HepG2 (cell line): ENCODE measurements around the gene BMERB1. TPM values are rescaled to one million over a fixed set of nuclear protein-coding genes. Genes with fewer than 3 reads are reported as not detected.
"Not testable (repeated sequence)": the region's sequence is repeated elsewhere in the genome, so short reads cannot be mapped to it uniquely, and the experiment has no call there.

Source experiments
- ARNT2 ChIP-seq: sonication (generic); formaldehyde crosslinking; IDR thresholded peaks from 2 replicates; pipeline ENCODE4 v1.8.0; 2022; ENCODE audit warnings: mild to moderate bottlenecking, low read depth, missing genetic modification reagents, moderate library complexity
- FOXC1 ChIP-seq: sonication (generic); formaldehyde crosslinking; IDR thresholded peaks from 2 replicates; pipeline ENCODE4 v1.8.0; 2022; ENCODE audit warnings: mild to moderate bottlenecking, missing genetic modification reagents, borderline replicate concordance
- GTF3A ChIP-seq: sonication (generic); formaldehyde crosslinking; conservative IDR thresholded peaks from 2 replicates; pipeline ENCODE4 v1.4.0; 2020; ENCODE audit warnings: mild to moderate bottlenecking, missing genetic modification reagents
- JUN ChIP-seq: sonication (generic); formaldehyde crosslinking; IDR thresholded peaks from 2 replicates; pipeline ENCODE4 v1.4.0; 2020; ENCODE audit warnings: mild to moderate bottlenecking, missing genetic modification reagents
- KDM5B ChIP-seq: sonication (generic); formaldehyde crosslinking; IDR thresholded peaks from 2 replicates; pipeline ENCODE4 v1.4.0; 2020; ENCODE audit warnings: missing genetic modification reagents, mild to moderate bottlenecking, borderline replicate concordance
- NFYC ChIP-seq: IDR thresholded peaks from 2 replicates; pipeline ENCODE4 v1.6.1; 2016; ENCODE audit warnings: missing genetic modification reagents, missing compliant biosample characterization
- POLR2G ChIP-seq: fragments of 200-400 bp; formaldehyde crosslinking; IDR thresholded peaks from 2 replicates; pipeline ENCODE4 v1.6.1; 2018; ENCODE audit warnings: mild to moderate bottlenecking, low read depth, low read length, moderate library complexity
- SIN3A ChIP-seq: IDR thresholded peaks from 2 replicates; pipeline ENCODE4 v1.6.1; 2011; ENCODE audit warnings: low read depth, mild to moderate bottlenecking, control low read depth, low read length, borderline replicate concordance
- SOX13 ChIP-seq, 3 experiments: fragments of 450-650 bp in 1 of 3; sonication (generic) in 1 of 3; formaldehyde crosslinking in 1 of 3; IDR thresholded peaks in 2 of 3; conservative IDR thresholded peaks in 1 of 3; 2 replicates each; pipeline versions ENCODE4 v1.5.0 to v1.6.1; 2016 to 2020; ENCODE audit warnings: antibody characterized with exemption in 1 of 3, mild to moderate bottlenecking in 1 of 3, missing compliant biosample characterization in 1 of 3, missing genetic modification reagents in 1 of 3, moderate library complexity in 1 of 3
- TOPORS ChIP-seq: sonication (generic); formaldehyde crosslinking; IDR thresholded peaks from 2 replicates; pipeline ENCODE4 v1.8.0; 2023; ENCODE audit warnings: mild to moderate bottlenecking, missing genetic modification reagents
- ZFP82 ChIP-seq: sonication (generic); formaldehyde crosslinking; IDR thresholded peaks from 2 replicates; pipeline ENCODE4 v1.5.1; 2020; ENCODE audit warnings: mild to moderate bottlenecking, missing genetic modification reagents, borderline replicate concordance
- ZNF124 ChIP-seq: sonication (generic); formaldehyde crosslinking; IDR thresholded peaks from 2 replicates; pipeline ENCODE4 v1.4.0; 2020; ENCODE audit warnings: missing genetic modification reagents
- ZNF292 ChIP-seq: sonication (generic); formaldehyde crosslinking; IDR thresholded peaks from 2 replicates; pipeline ENCODE4 v1.8.1; 2022; ENCODE audit warnings: mild to moderate bottlenecking, low read depth, missing genetic modification reagents, borderline replicate concordance
- ZNF546 ChIP-seq: sonication (generic); formaldehyde crosslinking; conservative IDR thresholded peaks from 2 replicates; pipeline ENCODE4 v1.8.1; 2023; ENCODE audit warnings: mild to moderate bottlenecking, missing genetic modification reagents
- ZNF567 ChIP-seq: sonication (generic); formaldehyde crosslinking; IDR thresholded peaks from 2 replicates; pipeline ENCODE4 v1.8.1; 2023; ENCODE audit warnings: mild to moderate bottlenecking, missing genetic modification reagents, borderline replicate concordance
- ZNF737 ChIP-seq: sonication (generic); formaldehyde crosslinking; IDR thresholded peaks from 2 replicates; pipeline ENCODE4 v1.5.0; 2020; ENCODE audit warnings: missing genetic modification reagents, mild to moderate bottlenecking, borderline replicate concordance
- ZNF790 ChIP-seq: sonication (generic); formaldehyde crosslinking; IDR thresholded peaks from 2 replicates; pipeline ENCODE4 v1.8.0; 2022; ENCODE audit warnings: missing genetic modification reagents, mild to moderate bottlenecking, borderline replicate concordance
- ZNF850 ChIP-seq: sonication (generic); formaldehyde crosslinking; conservative IDR thresholded peaks from 2 replicates; pipeline ENCODE4 v1.9.0; 2021; ENCODE audit warnings: mild to moderate bottlenecking, missing genetic modification reagents
- polyA plus RNA-seq, 8 experiments: library from polyadenylated mRNA; depleted of rRNA in 3 of 8; stranded (reverse) in 7 of 8; unstranded in 1 of 8; fragments of >200 nt; fragmentation: Illumina TruSeq in 4 of 8; extraction: Trizol in 4 of 8; gene quantifications; 2 replicates each; pipeline versions ENCODE4 v1.2.1 to v1.2.3, GENCODE V29; 2011 to 2016; ENCODE audit warnings: low read depth in 4 of 8, missing spikeins in 1 of 8, mixed read lengths in 1 of 8; ENCODE audit not compliant: insufficient read depth in 1 of 8
- total RNA-seq, 5 experiments: library from RNA; depleted of rRNA; stranded (reverse); fragments of >200 nt; fragmentation: Illumina TruSeq; extraction: Trizol; gene quantifications; 2 replicates each; pipeline ENCODE4 v1.2.3, GENCODE V29; 2016; ENCODE audit warnings: low read depth in 1 of 5
- TF ChIP-seq, protein P1 (sequence below), 2 experiments: fragments of 450-650 bp in 1 of 2; sonication (generic) in 1 of 2; formaldehyde crosslinking; IDR thresholded peaks; 2 replicates each; pipeline versions ENCODE4 v1.5.0 to v1.8.0; 2020 to 2022; ENCODE audit warnings: mild to moderate bottlenecking in 1 of 2, missing genetic modification reagents in 1 of 2
- TF ChIP-seq, protein P2 (sequence below): IDR thresholded peaks from 2 replicates; pipeline ENCODE4 v1.6.1; 2016; ENCODE audit warnings: missing genetic modification reagents, missing compliant biosample characterization
- TF ChIP-seq, protein P3 (sequence below): IDR thresholded peaks from 2 replicates; pipeline ENCODE4 v1.6.1; 2012; ENCODE audit warnings: inconsistent platforms
- TF ChIP-seq, protein P4 (sequence below): sonication (generic); formaldehyde crosslinking; IDR thresholded peaks from 2 replicates; pipeline ENCODE4 v1.5.1; 2020; ENCODE audit warnings: missing genetic modification reagents, mild to moderate bottlenecking, borderline replicate concordance
- TF ChIP-seq, protein P5 (sequence below): sonication (generic); formaldehyde crosslinking; IDR thresholded peaks from 2 replicates; pipeline ENCODE4 v1.5.0; 2020; ENCODE audit warnings: mild to moderate bottlenecking, missing genetic modification reagents

The BMERB1 gene
- total and polyA plus RNA-seq, 2 of the 13 experiments (the other 11 are each of a cell fraction or from before 2014, with no cell fraction given): 1.4 TPM

DNA sequence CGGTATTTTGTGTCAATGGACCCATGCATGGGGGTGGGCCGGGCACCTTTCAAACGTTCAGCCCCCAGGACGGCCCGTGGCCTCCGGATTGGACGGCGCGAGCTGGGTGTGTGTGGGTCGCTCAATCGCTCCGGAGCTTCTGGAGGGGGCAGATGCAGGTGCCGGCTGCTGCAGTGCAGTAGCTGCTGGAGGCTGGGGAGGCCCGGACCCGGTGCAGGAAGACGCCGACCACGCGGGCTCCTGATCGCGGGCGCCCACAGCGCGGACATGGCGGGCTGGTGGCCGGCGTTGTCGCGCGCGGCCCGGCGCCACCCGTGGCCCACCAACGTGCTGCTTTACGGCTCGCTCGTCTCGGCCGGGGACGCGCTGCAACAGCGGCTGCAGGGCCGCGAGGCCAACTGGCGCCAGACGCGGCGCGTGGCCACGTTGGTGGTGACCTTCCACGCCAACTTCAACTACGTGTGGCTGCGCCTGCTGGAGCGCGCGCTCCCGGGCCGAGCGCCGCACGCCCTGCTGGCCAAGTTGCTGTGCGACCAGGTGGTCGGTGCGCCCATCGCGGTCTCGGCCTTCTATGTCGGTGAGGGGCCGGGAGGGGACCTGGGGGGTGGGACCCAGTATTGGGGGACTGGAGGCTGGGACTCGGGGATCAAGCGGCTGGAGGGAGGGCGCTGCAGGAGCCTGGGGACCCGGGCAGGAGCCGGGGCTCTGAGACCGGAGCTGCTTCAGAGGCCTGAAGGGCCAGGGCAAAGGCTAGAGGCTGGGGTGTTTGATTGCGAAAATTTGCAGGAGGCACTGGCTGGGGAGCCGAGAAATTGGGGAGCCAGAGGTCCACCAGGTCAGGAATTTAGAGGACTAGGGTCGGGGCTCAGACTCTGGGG lies 38.5 kb upstream of the BMERB1 start, which contains the start of gene MPV17L (continued):
- TF ChIP-seq KDM5B (CRISPR knock-in tag) (peak; percentile 97), TOPORS (CRISPR knock-in tag) (peak; percentile 85; the same call in 1 of the 2 replicates), ZNF790 (CRISPR knock-in tag) (peak; percentile 36; the same call in 1 of the 2 replicates), ZNF124 (CRISPR knock-in tag) (peak; percentile 60; the same call in 1 of the 2 replicates), SIN3A (peak; percentile 43; the same call in 1 of the 2 replicates), ZNF737 (CRISPR knock-in tag) (0 out of 2 replicates have a peak, but pooled peaks have one; percentile 54), ZNF567 (CRISPR knock-in tag) (peak; percentile 63; the same call in 1 of the 2 replicates), ZNF292 (CRISPR knock-in tag) (peak; percentile 75; the same call in 1 of the 2 replicates), SOX13 (CRISPR knock-in tag; conservative IDR thresholded peaks at IDR 0.05 in 1 of 2, IDR thresholded peaks at IDR 0.05 in 1 of 2) (0 out of 4 replicates have a peak, but pooled peaks of 1 of the 2 experiments have one; percentile 16), ZFP82 (CRISPR knock-in tag) (peak; percentile 83), ARNT2 (CRISPR knock-in tag) (peak; percentile 95), ZNF850 (CRISPR knock-in tag) (0 out of 2 replicates have a peak, but pooled peaks have one; percentile 84), ZNF546 (CRISPR knock-in tag) (peak; percentile 69; the same call in 1 of the 2 replicates), NFYC (CRISPR knock-in tag) (peak; percentile 72), FOXC1 (peak; percentile 90), JUN (CRISPR knock-in tag) (peak; percentile 80; the same call in 1 of the 2 replicates), GTF3A (CRISPR knock-in tag) (0 out of 2 replicates have a peak, but pooled peaks have one; percentile 51), POLR2G (peak; percentile 95)
- TF ChIP-seq, protein P1, sequence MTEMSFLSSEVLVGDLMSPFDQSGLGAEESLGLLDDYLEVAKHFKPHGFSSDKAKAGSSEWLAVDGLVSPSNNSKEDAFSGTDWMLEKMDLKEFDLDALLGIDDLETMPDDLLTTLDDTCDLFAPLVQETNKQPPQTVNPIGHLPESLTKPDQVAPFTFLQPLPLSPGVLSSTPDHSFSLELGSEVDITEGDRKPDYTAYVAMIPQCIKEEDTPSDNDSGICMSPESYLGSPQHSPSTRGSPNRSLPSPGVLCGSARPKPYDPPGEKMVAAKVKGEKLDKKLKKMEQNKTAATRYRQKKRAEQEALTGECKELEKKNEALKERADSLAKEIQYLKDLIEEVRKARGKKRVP (CRISPR knock-in tag; IDR thresholded peaks at IDR 0.05): 0 out of 4 replicates have a peak, but pooled peaks of 1 of the 2 experiments have one; percentile 5
- not testable (repeated sequence) for TF ChIP-seq SOX13 (IDR thresholded peaks at IDR 0.05)
- TF ChIP-seq, protein P2, sequence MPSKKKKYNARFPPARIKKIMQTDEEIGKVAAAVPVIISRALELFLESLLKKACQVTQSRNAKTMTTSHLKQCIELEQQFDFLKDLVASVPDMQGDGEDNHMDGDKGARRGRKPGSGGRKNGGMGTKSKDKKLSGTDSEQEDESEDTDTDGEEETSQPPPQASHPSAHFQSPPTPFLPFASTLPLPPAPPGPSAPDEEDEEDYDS (CRISPR knock-in tag): peak; percentile 72
- TF ChIP-seq, protein P3, sequence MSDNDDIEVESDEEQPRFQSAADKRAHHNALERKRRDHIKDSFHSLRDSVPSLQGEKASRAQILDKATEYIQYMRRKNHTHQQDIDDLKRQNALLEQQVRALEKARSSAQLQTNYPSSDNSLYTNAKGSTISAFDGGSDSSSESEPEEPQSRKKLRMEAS: peak; percentile 76
- TF ChIP-seq, protein P4, sequence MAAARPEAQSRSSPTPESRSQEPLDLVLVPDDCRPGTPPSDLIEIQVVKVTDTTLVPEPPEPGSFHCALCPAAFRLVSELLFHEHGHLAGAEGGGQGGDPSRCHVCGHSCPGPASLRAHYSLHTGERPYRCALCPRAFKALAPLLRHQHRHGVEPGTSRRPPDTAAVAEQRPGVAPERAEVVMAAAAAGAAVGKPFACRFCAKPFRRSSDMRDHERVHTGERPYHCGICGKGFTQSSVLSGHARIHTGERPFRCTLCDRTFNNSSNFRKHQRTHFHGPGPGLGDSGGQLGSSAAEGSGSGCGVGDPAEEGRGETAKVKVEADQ (CRISPR knock-in tag): peak; percentile 91; the same call in 1 of the 2 replicates
- TF ChIP-seq, protein P5, sequence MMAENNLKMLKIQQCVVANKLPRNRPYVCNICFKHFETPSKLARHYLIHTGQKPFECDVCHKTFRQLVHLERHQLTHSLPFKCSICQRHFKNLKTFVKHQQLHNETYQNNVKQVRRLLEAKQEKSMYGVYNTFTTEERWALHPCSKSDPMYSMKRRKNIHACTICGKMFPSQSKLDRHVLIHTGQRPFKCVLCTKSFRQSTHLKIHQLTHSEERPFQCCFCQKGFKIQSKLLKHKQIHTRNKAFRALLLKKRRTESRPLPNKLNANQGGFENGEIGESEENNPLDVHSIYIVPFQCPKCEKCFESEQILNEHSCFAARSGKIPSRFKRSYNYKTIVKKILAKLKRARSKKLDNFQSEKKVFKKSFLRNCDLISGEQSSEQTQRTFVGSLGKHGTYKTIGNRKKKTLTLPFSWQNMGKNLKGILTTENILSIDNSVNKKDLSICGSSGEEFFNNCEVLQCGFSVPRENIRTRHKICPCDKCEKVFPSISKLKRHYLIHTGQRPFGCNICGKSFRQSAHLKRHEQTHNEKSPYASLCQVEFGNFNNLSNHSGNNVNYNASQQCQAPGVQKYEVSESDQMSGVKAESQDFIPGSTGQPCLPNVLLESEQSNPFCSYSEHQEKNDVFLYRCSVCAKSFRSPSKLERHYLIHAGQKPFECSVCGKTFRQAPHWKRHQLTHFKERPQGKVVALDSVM (CRISPR knock-in tag): peak; percentile 89
